GM10266 (cell line): ENCODE results near the gene DUSP21.
"Not testable (repeated sequence)": the region's sequence is repeated elsewhere in the genome, so short reads cannot be mapped to it uniquely, and the experiment has no call there.

Experiments
- DNase-seq: peaks from one replicate; pipeline ENCODE4 v3.0.0; 2012; ENCODE audit errors: extremely low spot score
- TF ChIP-seq, protein P1 (sequence below): IDR thresholded peaks from 2 replicates; pipeline ENCODE4 v1.5.1; 2012; ENCODE audit warnings: mild to moderate bottlenecking, low read depth; ENCODE audit not compliant: control insufficient read depth, insufficient read depth; ENCODE audit errors: missing control alignments

The DUSP21 gene

GRCh38 chrX:44843753-44844152, at the start of gene DUSP21:
TSS of gene DUSP21 (plus strand) at chrX:44844021. CDS start at chrX:44844133, 112 bp downstream.
- TF ChIP-seq, protein P1, sequence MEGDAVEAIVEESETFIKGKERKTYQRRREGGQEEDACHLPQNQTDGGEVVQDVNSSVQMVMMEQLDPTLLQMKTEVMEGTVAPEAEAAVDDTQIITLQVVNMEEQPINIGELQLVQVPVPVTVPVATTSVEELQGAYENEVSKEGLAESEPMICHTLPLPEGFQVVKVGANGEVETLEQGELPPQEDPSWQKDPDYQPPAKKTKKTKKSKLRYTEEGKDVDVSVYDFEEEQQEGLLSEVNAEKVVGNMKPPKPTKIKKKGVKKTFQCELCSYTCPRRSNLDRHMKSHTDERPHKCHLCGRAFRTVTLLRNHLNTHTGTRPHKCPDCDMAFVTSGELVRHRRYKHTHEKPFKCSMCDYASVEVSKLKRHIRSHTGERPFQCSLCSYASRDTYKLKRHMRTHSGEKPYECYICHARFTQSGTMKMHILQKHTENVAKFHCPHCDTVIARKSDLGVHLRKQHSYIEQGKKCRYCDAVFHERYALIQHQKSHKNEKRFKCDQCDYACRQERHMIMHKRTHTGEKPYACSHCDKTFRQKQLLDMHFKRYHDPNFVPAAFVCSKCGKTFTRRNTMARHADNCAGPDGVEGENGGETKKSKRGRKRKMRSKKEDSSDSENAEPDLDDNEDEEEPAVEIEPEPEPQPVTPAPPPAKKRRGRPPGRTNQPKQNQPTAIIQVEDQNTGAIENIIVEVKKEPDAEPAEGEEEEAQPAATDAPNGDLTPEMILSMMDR = no peak
- DNase-seq = no peak

DNA sequence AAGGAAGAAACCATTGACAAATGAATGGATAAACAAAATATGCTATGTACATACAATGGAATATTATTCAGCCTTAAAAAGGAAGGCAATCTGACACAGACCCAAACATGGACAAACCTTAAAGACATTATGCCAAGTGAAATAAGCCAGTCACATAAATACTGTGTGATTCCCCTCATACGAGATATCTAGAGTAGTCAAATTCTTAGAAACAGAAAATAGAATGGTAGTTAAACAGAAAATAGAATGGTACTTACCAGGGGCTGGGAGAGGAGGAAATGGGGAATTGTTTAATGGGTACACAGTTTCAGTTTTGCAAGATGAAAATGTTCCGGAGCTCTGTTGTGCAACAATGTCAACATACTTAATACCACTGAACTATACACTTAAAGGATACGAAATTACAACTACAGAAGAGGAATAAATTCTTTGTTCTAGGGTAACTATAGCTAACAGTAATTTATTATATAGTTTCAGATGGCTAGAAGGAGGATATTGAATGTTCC, 47.8 kb upstream of the DUSP21 start:
- TF ChIP-seq, protein P1 = no peak
- DNase-seq = no peak

DNA sequence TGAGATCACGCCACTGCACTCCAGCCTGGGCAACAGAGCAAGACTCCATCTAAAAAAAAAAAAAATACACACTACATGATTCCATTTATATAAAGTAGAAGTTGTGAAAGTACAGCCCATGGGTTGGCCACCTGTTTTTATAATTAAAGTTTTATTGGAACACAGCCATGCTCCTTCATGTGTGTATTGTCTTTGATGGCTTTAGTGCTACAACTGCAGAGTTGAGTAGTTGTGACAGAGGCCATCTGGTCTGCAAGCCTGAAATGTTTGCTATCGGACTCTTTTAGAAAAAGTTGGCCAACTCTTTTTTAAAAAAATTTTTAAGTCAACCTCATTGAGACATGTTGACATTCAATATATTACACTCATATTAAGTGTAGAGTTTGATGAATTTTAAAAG, 41.2 kb upstream of the DUSP21 start:
- TF ChIP-seq, protein P1 = no peak
- no peak for DNase-seq

GRCh38 chrX:44815681-44816080, 28.1 kb upstream of the DUSP21 start:
- DNase-seq = no peak
- TF ChIP-seq, protein P1 = no peak

DNA sequence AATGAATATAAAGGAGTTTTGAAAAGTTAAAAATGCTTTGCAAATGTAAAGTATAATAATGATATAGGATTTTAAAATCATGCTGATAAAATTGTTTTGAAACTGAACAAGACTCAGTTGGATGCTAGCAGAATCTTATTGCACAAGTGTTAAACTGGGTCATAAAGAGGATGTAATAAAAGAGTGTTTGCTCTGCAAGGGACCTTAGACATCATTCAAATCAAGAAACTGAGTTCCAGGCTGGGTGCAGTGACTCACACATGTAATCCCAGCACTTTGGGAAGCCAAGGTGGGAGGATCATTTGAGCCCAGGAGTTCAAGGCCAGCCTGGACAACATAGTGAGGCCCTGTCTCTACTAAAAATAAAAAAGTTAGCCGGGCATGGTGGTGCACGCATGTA, 27.5 kb upstream of the DUSP21 start:
- no peak for DNase-seq
- TF ChIP-seq, protein P1 = no peak

- no peak for DNase-seq
- TF ChIP-seq, protein P1 = no peak
Measured at GRCh38 chrX:44817029-44817428, 26.8 kb upstream of the DUSP21 start.

GRCh38 chrX:44822601-44823000, 21.2 kb upstream of the DUSP21 start:
- TF ChIP-seq, protein P1 = no peak
- no peak for DNase-seq

GRCh38 chrX:44823193-44823592, 20.6 kb upstream of the DUSP21 start:
- DNase-seq = not testable (repeated sequence)
